HG03571 (cell line): ENCODE measurements around the gene NISCH.
"Not testable (repeated sequence)": the region's sequence is repeated elsewhere in the genome, so short reads cannot be mapped to it uniquely, and the experiment has no call there.

Experiments
- ATAC-seq: cut with Tn5 transposase; IDR thresholded peaks from one replicate; pipeline ENCODE4 v1.9.1; 2021; ENCODE audit not compliant: unreplicated experiment

The NISCH gene

GRCh38 chr3:52524752-52525679, 69.6 kb downstream of the NISCH start:
- ATAC-seq, result no peak

- no peak for ATAC-seq
Observed at GRCh38 chr3:52525680-52526561, 70.5 kb downstream of the NISCH start.

- ATAC-seq, result not testable (repeated sequence)
Observed at GRCh38 chr3:52526671-52527038, 71.3 kb downstream of the NISCH start.

DNA sequence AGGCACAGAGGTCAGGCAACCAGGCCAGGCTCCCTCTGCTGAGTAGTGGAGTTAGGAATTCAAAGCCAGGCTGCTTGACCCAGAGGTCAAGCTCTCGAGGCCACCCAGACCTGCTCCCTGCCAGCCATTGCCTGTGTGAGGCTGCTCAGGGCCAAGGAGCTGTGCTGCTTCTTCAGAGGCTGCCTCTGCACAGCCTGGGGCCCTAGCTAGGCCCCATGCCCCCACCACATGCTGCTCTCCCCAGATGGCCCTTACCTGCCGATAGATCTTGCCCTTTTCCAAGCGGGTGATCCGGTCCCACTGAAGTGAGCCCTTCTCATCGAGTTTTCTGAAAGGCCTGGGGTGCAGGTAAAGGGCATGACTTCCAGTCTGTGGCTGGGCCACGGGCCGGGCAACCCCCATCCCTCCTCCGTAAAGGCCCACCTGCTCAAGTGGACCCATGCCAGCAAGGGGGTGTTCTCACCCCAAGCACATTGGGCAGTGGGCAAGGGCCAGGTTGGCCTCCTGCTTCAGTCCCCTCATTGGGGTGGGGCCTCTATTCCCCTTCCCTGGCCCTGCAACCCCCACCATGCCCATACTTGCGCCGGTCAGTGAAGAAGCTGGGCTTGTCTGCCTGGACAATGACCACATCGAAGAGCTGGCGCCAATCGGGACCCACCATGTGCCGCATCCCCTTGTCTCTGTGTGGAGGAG, 71.8 kb downstream of the NISCH start:
- ATAC-seq, result no peak

GRCh38 chr3:52527732-52528585, 72.6 kb downstream of the NISCH start:
- ATAC-seq, result no peak

DNA sequence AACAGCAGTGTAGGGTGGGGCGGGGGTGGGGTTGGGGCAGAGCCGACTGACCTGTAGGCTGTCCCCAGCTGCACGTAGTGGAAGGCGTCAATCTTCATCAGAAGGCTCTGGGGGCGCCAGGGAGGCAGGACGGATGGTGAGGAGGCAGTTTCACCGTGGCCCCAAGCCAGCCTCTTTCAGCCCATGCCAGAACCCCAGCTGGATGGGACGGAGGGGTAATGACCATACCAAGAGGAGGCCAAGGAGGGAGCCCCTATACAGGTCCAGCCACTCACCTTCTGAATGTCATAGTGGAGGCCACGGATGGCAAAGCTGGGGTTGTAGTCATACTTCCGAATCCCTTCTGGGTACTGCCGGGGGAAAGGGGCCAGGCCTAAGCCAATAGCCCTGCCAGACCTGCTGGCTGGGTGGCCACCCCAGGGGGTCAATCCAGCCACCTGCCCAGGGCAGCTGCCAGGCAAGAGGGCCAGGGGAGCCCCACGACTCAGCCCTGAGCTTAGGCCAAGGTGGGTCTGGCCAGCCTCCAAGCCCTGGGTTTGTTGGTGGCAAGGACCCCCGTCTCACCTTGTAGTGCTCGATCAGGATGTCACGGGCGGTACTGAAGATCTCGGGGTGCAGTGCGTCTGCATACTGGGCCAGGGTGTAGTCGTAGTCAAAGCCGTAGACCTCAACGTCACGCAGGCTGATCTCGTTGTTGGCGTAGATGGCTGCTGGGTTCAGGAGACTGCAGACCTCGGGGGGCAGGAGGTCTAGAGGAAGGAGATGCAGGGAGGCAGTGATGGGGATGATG, 73.4 kb downstream of the NISCH start:
- ATAC-seq, result no peak

- no peak for ATAC-seq
Observed at GRCh38 chr3:52529376-52530333, 74.3 kb downstream of the NISCH start.

GRCh38 chr3:52530918-52531826, 75.8 kb downstream of the NISCH start:
- no peak for ATAC-seq

DNA sequence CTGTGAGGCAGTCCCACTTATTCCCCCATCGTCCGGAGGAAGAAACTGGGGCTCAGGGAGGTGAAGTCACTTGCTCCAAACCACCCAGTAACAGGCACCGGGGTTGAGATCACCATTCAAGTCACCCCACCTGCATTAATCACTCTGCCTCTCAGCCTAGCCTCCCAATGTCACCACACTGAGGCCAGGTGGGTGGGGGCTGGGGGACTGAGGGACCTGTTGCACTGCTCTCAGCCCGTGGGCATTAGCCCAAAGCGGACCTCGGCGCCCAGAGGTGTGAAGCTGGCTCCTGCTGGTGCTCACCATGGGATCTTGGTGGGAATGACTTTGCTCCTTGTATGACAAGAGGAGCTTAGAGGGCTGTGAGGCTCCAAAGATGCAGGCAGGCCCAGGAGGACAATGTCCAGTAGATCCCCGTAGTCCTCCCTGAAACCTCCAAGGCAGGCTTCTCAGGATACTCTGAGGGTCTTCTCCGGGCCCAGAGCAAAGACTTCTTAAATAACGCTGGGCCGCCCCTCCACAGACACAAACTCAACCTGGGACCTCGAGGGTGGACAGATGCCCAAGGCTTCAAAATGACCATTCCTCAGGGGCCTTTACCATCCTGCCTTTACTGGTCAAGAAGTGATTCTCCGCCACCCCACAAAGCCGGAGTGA, 76.6 kb downstream of the NISCH start:
- ATAC-seq, result no peak

DNA sequence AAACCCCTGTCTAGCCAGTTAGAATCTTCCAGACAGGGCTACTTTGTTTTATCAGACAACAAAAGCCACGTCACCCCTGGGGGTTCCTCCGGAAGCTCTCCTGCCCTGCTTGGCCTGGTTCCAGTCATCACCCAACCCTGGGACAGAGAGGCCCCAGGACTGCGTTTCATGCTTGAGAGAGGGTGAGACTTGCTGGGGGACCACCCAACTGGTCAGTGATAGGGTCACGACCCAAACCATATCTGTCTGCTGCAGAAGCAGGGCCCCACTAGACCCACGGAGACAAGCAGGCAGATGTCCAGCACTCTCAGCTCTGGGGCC, 77.1 kb downstream of the NISCH start:
- no peak for ATAC-seq

DNA sequence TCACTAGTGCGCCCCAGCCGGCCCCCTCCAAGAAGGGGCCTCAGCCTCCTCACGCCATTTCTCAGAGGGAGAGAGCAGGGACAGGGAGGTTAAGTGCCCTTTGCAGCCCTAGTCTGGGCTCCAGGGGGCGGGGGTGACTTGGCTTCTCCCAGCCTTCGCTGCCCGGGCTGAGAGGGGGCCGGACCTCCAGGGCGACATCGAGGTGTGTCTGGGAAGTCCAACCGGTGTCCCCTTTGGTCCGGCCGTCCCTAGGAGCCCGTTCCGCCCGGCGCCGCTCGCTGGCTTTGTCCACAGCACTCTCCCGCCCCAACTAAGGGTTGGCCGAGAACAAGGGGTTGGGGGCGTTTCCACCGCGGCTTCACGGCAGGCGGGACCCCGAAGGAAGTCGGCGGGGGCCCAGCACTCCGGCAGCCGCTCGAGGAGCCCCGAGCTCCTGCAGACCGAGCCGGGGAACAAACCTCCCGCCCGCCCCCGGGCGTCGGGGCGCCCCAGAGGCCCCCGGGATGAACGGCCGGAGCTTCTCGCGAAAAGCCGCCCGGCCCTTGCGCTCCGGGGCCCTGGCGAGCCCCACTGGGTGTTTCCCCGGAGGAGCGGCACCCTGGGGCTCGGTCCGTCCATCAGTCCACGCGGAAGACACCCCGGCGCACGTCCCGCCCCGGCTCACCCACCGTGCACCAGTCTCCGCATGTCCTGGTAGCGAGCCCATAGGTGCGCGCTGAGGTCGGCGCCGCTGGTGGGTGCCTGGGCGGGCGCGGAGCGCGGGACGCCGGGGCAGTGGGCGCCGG, 77.6 kb downstream of the NISCH start:
- no peak for ATAC-seq

GRCh38 chr3:52533623-52534280, 78.3 kb downstream of the NISCH start, which contains the start of gene NT5DC2:
TSS of gene NT5DC2 (minus strand) at chr3:52533857. CDS start at chr3:52533737, 120 bp downstream.
- no peak for ATAC-seq

DNA sequence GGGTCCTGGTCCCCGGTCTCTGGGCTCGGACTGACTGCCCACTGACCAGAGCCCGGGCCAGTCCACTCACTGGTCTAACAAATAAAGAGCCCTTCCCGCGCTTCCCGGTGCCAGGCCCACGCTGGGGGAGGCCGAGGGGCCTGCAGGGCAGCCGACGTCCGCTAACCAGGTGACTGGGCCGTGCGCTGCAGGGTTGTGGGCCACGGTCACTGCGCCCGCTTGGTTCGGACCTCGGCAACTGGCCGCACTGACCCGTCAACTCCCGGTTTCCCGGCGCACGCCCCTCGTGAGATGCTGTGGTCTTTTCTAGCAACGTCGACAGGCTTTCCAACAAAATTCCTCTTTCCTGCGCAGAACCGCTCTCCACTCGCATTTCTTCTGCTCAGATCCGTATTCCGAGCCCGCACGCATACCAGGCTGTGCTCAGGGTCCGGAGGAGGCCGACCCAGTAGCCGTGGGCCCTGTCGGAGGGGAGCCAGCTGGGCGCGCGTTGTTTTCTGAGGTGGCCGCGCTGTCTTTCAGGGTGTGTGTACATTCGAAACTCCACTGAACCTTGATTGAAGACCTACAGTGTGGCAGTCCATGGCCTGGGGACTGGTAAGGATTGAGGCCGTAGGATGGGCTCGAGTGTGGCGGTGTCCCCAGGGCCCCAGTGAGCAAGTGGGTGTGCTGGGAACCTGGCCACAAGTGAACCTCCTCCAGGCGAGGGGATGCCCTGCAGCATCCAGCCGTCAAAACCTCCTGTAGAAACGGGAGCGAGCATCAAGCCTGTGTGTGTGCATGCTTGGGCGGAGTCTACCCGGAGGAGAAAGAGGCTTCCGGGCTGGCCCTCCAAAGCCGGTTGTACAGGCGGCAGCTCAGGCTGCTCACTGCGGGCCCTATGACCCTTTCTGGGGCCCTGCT, 79.1 kb downstream of the NISCH start:
- ATAC-seq, result no peak

- ATAC-seq, result no peak
Observed at GRCh38 chr3:52535411-52536111, 80.2 kb downstream of the NISCH start.
